ES-I3 (cell line): ENCODE measurements around the gene ZNF385B.
A peak's percentile ranks its signal among the peaks of the same experiment; 100 is the strongest.
"Not testable (repeated sequence)": the region's sequence is repeated elsewhere in the genome, so short reads cannot be mapped to it uniquely, and the experiment has no call there.

Source experiments
- H3K36me3 ChIP-seq: 2 replicates; pipeline ENCODE4 v1.6.1; 2013; ENCODE audit warnings: mild to moderate bottlenecking, low read length, control low read depth, moderate library complexity; ENCODE audit not compliant: insufficient read depth
- H3K4me1 ChIP-seq: 2 replicates; pipeline ENCODE4 v1.6.1; 2013; ENCODE audit warnings: mild to moderate bottlenecking, control low read depth, low read length; ENCODE audit not compliant: insufficient read depth
- H3K9ac ChIP-seq: 2 replicates; pipeline ENCODE4 v1.6.1; 2013; ENCODE audit warnings: low read depth, mild to moderate bottlenecking, low read length, moderate library complexity
- H3K9me3 ChIP-seq: 2 replicates; pipeline ENCODE4 v1.6.1; 2013; ENCODE audit warnings: mild to moderate bottlenecking, low read length, moderate library complexity; ENCODE audit not compliant: control insufficient read depth, insufficient read depth

ZNF385B gene

DNA sequence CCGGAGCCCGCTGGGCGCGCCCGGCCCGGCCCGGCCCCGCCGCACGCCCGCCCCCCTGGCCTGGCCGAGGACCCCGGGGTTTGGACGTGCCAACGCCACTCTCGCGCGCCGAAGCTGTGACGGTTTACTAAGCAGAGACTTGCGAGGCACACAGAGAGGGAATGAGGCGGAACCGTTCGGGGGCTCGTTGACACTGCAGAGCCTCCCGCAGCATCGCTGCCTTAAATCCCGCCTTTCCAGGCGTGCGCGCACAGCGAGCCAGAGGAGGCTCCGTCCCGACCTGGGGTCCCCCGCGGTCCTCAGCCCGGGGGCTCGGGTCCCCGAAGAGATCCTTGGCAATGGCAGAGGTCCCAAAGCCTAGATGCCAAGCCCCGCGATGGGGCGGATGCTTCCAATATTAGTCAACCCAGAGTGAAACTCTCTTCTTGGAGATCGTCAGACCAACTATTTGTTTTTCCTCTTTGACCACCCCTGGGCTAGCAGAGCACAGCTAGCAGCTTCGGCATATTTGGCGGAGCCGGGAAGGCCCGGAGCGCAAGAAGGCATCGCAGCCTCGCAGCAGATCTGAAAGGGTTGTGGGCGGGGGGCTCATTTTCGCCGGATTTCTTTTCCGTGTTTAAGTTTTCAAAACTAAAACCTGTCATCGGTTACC, at the start of gene ZNF385B:
Gene ZNF385B, minus strand, starts transcription at position 197 of the 652 bp plus-strand sequence.
- Histone ChIP-seq H3K4me1 (no peaks in the 10 kb centered on the region), H3K36me3 (no peaks in the 10 kb centered on the region), H3K9ac (peak within 1 kb of the TSS; percentile 70), H3K9me3 (no peaks in the 10 kb centered on the region)

DNA sequence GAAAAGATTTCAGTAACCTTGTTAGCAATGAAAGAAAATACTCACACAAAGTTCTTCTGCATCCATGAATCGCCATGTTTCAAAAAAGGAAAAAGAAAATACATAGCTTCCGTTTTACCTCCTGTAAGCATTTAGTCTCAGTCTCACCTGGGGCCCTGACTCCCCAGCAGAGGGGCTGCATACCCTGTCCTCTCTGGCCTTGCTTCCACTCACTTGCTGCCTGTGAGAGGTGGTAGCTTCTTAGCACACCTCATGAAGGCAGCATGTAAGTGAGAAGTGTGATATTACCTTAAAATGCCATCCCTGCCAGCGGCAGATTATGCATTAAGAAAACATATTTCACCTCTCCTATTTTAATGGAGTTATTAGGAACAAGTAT, 49.3 kb upstream of the ZNF385B start:
- Histone ChIP-seq H3K9ac (no peak overlapping the region), H3K36me3 (no peaks in the 10 kb centered on the region), H3K4me1 (peaks cover 15% of the 10 kb centered on the region), H3K9me3 (no peaks in the 10 kb centered on the region)

DNA sequence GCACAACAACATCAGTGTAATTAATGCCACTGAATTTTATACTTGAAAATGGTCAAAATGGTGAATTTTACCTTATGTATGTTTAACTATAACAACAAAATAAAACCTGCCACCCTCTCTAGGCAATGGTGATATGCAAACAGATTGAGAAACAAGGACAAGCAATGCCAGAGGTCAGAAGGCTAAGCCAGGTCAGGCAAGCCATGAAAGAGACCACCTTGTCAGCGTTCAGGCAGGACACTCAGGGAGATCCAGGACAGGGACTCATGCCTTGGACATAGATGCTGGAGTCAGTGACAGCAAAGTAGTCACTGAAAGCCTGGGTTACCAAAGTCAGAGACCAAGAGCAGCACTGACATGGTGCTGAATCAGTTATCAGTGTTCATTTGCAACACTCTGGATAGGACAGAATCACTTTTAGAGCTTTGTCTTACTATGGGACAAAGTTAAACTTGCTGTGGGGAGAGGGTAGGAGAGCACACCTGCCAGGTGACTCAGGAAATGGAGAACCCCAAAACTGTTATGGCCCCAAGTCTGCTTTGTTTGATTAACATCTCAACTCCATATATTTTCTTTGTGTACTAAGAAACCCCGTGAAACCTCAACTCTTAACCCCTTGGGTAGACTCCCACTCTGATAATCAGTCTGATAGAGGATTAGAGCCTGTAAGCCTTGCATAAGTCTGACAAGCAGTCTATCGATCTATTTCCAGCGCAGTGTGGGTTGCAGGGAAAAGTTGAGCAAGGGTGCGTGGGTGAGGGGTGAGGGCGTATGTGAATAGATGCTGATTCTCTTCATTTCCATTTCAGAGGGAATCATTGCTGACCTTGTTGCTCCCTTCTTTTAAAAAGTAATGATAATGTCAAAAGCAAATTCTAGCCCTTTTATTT, 48.7 kb upstream of the ZNF385B start:
- Histone ChIP-seq H3K36me3 (no peaks in the 10 kb centered on the region), H3K9ac (no peak overlapping the region), H3K9me3 (no peaks in the 10 kb centered on the region), H3K4me1 (peaks cover 15% of the 10 kb centered on the region)

DNA sequence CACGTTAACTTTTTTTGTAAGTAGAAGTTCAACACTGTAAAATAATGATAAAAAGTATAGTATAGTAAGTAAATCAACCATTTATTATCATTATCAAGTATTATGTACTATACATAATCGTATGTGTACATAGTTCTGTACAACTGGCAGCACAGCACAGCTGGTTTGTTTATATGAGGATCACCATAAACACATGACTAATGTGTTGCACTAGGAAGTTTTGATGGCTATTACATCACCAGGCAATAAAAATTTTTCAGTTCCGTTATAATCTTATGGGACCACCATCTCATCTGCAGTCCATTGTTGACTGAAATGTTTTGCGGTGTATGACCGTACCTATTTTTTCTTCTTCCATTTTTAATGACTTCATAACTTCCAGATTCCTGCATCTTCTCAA, 39.2 kb upstream of the ZNF385B start:
- H3K9ac ChIP-seq, result no peak overlapping the region
- no peaks in the 10 kb centered on the region for H3K4me1 ChIP-seq
- H3K36me3 ChIP-seq, result no peaks in the 10 kb centered on the region
- H3K9me3 ChIP-seq, result no peaks in the 10 kb centered on the region; the same call in 1 of the 2 replicates

- Histone ChIP-seq H3K4me1 (no peaks in the 10 kb centered on the region), H3K9ac (no peak overlapping the region), H3K9me3 (no peaks in the 10 kb centered on the region; the same call in 1 of the 2 replicates), H3K36me3 (no peaks in the 10 kb centered on the region)
Measured at GRCh38 chr2:179899666-179900065, 38.3 kb upstream of the ZNF385B start.

GRCh38 chr2:179898873-179899272, 37.5 kb upstream of the ZNF385B start:
- Histone ChIP-seq H3K9ac (no peak overlapping the region), H3K9me3 (no peaks in the 10 kb centered on the region), H3K4me1 (no peaks in the 10 kb centered on the region)

GRCh38 chr2:179893616-179894015, 32.2 kb upstream of the ZNF385B start:
- Histone ChIP-seq H3K9ac (no peak overlapping the region), H3K36me3 (no peaks in the 10 kb centered on the region), H3K9me3 (no peaks in the 10 kb centered on the region), H3K4me1 (no peaks in the 10 kb centered on the region)

More at GRCh38 chr2:179898873-179899272, 37.5 kb upstream of the ZNF385B start:
- no peaks in the 10 kb centered on the region for H3K36me3 ChIP-seq

GRCh38 chr2:179891237-179891636, 29.8 kb upstream of the ZNF385B start:
- Histone ChIP-seq H3K9me3 (no peaks in the 10 kb centered on the region), H3K4me1 (no peaks in the 10 kb centered on the region), H3K36me3 (no peaks in the 10 kb centered on the region), H3K9ac (no peak overlapping the region)

GRCh38 chr2:179890666-179891065, 29.3 kb upstream of the ZNF385B start:
- no peaks in the 10 kb centered on the region for H3K4me1 ChIP-seq

GRCh38 chr2:179888642-179889041, 27.2 kb upstream of the ZNF385B start:
- H3K36me3 ChIP-seq, H3K4me1 ChIP-seq, H3K9me3 ChIP-seq, H3K9ac ChIP-seq: not testable (repeated sequence)

More at GRCh38 chr2:179890666-179891065, 29.3 kb upstream of the ZNF385B start:
- Histone ChIP-seq H3K9ac (no peak overlapping the region), H3K36me3 (no peaks in the 10 kb centered on the region), H3K9me3 (no peaks in the 10 kb centered on the region)

DNA sequence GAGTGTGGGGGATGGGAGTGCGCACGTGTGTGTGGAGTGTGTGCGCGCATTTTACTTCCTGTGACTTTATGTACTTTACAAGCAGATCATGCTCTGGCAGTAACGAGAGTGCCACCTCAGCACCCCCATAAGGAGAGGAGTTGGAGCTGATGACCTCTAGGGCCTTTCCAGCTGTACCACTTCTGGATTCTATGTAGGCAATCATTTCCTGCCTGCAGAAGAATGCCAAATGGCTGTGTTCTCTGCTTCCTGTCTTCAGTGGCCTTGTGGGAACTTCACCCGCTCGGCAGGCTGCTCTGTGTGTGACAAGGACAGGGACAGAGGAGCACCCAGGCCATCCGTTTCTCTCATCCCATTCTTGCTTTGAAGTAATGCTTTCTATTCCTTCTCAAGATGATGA, 22.8 kb upstream of the ZNF385B start:
- H3K36me3 ChIP-seq, result no peaks in the 10 kb centered on the region
- H3K9ac ChIP-seq, result no peak overlapping the region
- no peaks in the 10 kb centered on the region for H3K4me1 ChIP-seq

DNA sequence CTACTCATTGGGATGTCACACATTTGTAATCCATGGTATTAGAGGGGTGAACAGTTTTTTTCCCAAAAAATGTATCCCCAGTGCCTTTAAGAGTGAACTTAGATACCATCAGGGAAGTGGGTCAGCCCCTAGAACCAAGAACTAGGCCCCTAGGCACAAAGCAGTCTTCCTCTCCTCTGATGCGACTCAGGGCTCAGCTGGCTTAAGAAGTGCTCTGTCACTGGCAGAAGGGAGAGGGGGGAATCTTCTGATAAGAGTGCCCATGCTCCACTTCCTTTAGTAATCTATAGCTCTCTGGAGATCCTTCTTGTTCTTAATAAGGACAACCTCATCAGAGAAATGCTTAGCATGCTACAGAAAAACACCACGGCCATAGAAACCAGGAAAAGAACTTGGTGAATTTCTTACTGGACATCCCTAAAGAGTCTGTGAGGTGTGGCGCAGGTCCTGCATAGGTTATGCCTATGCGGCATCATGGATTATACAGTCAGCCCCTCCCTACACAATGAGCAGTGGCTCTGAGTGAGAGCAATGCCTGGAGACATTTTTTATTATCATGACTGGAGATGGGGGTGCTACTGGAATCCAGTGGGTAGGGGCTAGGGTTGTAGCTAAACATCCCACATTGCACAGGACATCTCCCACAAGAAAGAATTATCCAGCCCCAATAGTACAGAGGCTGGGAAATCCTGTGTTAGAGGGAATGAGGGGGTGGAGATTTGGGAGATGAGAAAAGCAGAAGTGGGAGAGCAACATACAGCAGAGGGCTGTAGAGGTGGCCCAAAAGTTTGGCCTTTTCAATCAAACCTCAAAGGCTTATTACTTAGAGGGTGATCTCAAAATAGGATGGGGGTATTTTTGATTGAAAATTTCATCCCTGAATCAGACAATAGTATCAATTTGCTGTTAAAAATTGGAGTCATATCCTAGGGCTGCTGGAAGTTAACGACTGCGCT, 21.7 kb upstream of the ZNF385B start:
- Histone ChIP-seq H3K4me1 (no peaks in the 10 kb centered on the region), H3K36me3 (no peaks in the 10 kb centered on the region), H3K9ac (no peak overlapping the region), H3K9me3 (no peaks in the 10 kb centered on the region)

More for the DNA sequence above, 22.8 kb upstream of the ZNF385B start:
- H3K9me3 ChIP-seq, result no peaks in the 10 kb centered on the region

DNA sequence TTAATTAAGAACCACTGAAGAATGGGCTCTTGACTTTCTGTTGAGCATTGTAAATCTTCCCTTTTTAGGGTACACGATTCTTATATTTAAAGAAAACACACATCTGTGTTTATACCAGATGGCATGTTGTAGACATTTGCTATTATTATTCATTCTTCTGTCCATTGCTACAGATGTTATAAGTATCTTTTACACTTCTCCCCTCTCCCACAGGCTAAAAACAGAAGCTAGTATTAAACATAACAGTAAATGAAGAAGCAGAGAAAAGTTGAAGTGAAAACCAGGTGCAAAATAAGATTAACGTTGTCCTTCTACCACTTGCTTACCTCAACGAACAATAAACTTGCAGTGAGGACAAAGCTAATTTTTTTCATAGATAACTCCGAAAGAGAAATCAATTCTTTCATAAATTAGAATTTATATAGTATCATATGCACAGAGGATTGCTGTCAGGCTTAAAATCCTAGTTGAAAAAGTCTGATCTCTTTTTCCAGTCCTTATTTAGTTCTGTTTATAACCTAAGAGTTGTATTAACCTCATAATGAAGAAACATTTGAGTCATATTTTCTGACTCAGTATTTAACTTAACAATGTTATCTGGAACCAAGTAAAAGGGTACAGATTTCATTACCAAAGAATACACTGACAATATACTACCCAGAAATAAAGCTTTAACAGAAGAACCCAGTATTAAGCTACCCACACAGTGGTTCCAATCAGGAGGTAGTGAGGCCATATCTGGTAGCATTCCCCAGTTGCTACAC, 16.4 kb upstream of the ZNF385B start:
- Histone ChIP-seq H3K9ac (no peak overlapping the region), H3K36me3 (no peaks in the 10 kb centered on the region), H3K9me3 (no peaks in the 10 kb centered on the region), H3K4me1 (no peaks in the 10 kb centered on the region)
